ENCODE measurements around the gene SEC61B.

- TF ChIP-seq ETV5 (CRISPR knock-in tag; IDR thresholded peaks at IDR 0.05; ENCODE audit: low read depth) (no peak), NFE2 (IDR thresholded peaks at IDR 0.05; ENCODE audit: low read depth) (no peak), ZBED1 (IDR thresholded peaks at IDR 0.05) (no peak)
These were observed 32.0 kb upstream of the SEC61B start for GRCh38 chr9:99189887-99190596.
